GM18508 (cell line): ENCODE data around the gene DOCK3.
"Not testable (repeated sequence)": the region's sequence is repeated elsewhere in the genome, so short reads cannot be mapped to it uniquely, and the experiment has no call there.

ENCODE experiments used
- ATAC-seq: cut with Tn5 transposase; IDR thresholded peaks from one replicate; pipeline ENCODE4 v1.9.1; 2021; ENCODE audit warnings: moderate number of reproducible peaks; ENCODE audit not compliant: insufficient read depth, unreplicated experiment

Gene DOCK3

GRCh38 chr3:50961386-50961785 lies 286.7 kb downstream of the DOCK3 start:
- no peak for ATAC-seq

GRCh38 chr3:50971487-50971924 lies 296.8 kb downstream of the DOCK3 start:
- no peak for ATAC-seq

GRCh38 chr3:50972029-50972428 lies 297.3 kb downstream of the DOCK3 start:
- ATAC-seq = no peak

GRCh38 chr3:50978586-50978985 lies 303.9 kb downstream of the DOCK3 start:
- not testable (repeated sequence) for ATAC-seq

GRCh38 chr3:50978991-50979667 lies 304.4 kb downstream of the DOCK3 start:
- no peak for ATAC-seq

GRCh38 chr3:50982540-50983325 lies 308.0 kb downstream of the DOCK3 start:
- ATAC-seq = no peak

GRCh38 chr3:50983887-50984286 lies 309.2 kb downstream of the DOCK3 start:
- ATAC-seq = no peak

- ATAC-seq = no peak
Observed at GRCh38 chr3:50985893-50986292, 311.2 kb downstream of the DOCK3 start.

GRCh38 chr3:50986726-50987125 lies 312.0 kb downstream of the DOCK3 start:
- no peak for ATAC-seq

- no peak for ATAC-seq
Observed at GRCh38 chr3:50994537-50994936, 319.8 kb downstream of the DOCK3 start.

- ATAC-seq = no peak
Observed at GRCh38 chr3:50995085-50995824, 320.5 kb downstream of the DOCK3 start.

GRCh38 chr3:51002495-51002894 lies 327.8 kb downstream of the DOCK3 start:
- no peak for ATAC-seq

GRCh38 chr3:51004235-51004634 lies 329.5 kb downstream of the DOCK3 start:
- ATAC-seq = no peak

- no peak for ATAC-seq
Observed at GRCh38 chr3:51024121-51024520, 349.4 kb downstream of the DOCK3 start.

GRCh38 chr3:51024765-51025632 lies 350.3 kb downstream of the DOCK3 start:
- no peak for ATAC-seq

GRCh38 chr3:51031666-51032065 lies 356.9 kb downstream of the DOCK3 start:
- no peak for ATAC-seq

GRCh38 chr3:51035630-51036029 lies 360.9 kb downstream of the DOCK3 start:
- no peak for ATAC-seq

- no peak for ATAC-seq
Observed at GRCh38 chr3:51044982-51045381, 370.3 kb downstream of the DOCK3 start.

GRCh38 chr3:51052562-51052961 lies 377.8 kb downstream of the DOCK3 start:
- ATAC-seq = no peak

GRCh38 chr3:51057121-51057520 lies 382.4 kb downstream of the DOCK3 start:
- no peak for ATAC-seq
